ENCODE measurements around the gene COMMD7. TPM values are rescaled to one million over a fixed set of nuclear protein-coding genes. Genes with fewer than 3 reads are reported as not detected.

Gene COMMD7
- total RNA-seq, 1 donor: 61.2 TPM

- Histone ChIP-seq H3K79me2 (ENCODE audit: insufficient read depth, low read length) (no peaks in the 10 kb centered on the region), H3K27me3 (ENCODE audit: insufficient read depth, low read length) (no peaks in the 10 kb centered on the region), H3K36me3 (ENCODE audit: insufficient read depth, low read length) (no peaks in the 10 kb centered on the region), H3K9me3 (ENCODE audit: low read depth, low read length) (no peaks in the 10 kb centered on the region), H2AFZ (ENCODE audit: low read length) (no peak overlapping the region), H3K4me1 (ENCODE audit: insufficient read depth, low read length) (no peaks in the 10 kb centered on the region), H3K27ac (ENCODE audit: low read depth, low read length) (no peak overlapping the region), H4K20me1 (ENCODE audit: insufficient read depth, low read length) (no peaks in the 10 kb centered on the region), H3K4me2 (ENCODE audit: insufficient read depth, low read length) (no peak overlapping the region), H3K4me3 (ENCODE audit: insufficient read depth, low read length) (no peak overlapping the region)
- TF ChIP-seq, protein P1, sequence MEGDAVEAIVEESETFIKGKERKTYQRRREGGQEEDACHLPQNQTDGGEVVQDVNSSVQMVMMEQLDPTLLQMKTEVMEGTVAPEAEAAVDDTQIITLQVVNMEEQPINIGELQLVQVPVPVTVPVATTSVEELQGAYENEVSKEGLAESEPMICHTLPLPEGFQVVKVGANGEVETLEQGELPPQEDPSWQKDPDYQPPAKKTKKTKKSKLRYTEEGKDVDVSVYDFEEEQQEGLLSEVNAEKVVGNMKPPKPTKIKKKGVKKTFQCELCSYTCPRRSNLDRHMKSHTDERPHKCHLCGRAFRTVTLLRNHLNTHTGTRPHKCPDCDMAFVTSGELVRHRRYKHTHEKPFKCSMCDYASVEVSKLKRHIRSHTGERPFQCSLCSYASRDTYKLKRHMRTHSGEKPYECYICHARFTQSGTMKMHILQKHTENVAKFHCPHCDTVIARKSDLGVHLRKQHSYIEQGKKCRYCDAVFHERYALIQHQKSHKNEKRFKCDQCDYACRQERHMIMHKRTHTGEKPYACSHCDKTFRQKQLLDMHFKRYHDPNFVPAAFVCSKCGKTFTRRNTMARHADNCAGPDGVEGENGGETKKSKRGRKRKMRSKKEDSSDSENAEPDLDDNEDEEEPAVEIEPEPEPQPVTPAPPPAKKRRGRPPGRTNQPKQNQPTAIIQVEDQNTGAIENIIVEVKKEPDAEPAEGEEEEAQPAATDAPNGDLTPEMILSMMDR (IDR thresholded peaks at IDR 0.05; ENCODE audit: extremely low read depth, low read depth, low read length): no peak
- no peak for DNase-seq (ENCODE audit: insufficient read length, low spot score, missing footprints)
These were observed 82.6 kb downstream of the COMMD7 start for GRCh38 chr20:32660661-32661060.

- no peak overlapping the region for H2AFZ ChIP-seq (ENCODE audit: low read length)
- no peaks in the 10 kb centered on the region for H3K79me2 ChIP-seq (ENCODE audit: insufficient read depth, low read length)
- TF ChIP-seq, protein P1 (IDR thresholded peaks at IDR 0.05; ENCODE audit: extremely low read depth, low read depth, low read length): no peak
- no peaks in the 10 kb centered on the region for H3K9me3 ChIP-seq (ENCODE audit: low read depth, low read length)
- H3K27me3 ChIP-seq (ENCODE audit: insufficient read depth, low read length): peaks cover under 1% of the 10 kb centered on the region
- H3K4me3 ChIP-seq (ENCODE audit: insufficient read depth, low read length): no peak overlapping the region
- no peaks in the 10 kb centered on the region for H4K20me1 ChIP-seq (ENCODE audit: insufficient read depth, low read length)
- H3K4me1 ChIP-seq (ENCODE audit: insufficient read depth, low read length): no peaks in the 10 kb centered on the region
- no peak overlapping the region for H3K4me2 ChIP-seq (ENCODE audit: insufficient read depth, low read length)
- no peak overlapping the region for H3K27ac ChIP-seq (ENCODE audit: low read depth, low read length)
- no peaks in the 10 kb centered on the region for H3K36me3 ChIP-seq (ENCODE audit: insufficient read depth, low read length)
- no peak for DNase-seq (ENCODE audit: insufficient read length, low spot score, missing footprints)
These were observed 86.4 kb downstream of the COMMD7 start for GRCh38 chr20:32656827-32657226.

DNA sequence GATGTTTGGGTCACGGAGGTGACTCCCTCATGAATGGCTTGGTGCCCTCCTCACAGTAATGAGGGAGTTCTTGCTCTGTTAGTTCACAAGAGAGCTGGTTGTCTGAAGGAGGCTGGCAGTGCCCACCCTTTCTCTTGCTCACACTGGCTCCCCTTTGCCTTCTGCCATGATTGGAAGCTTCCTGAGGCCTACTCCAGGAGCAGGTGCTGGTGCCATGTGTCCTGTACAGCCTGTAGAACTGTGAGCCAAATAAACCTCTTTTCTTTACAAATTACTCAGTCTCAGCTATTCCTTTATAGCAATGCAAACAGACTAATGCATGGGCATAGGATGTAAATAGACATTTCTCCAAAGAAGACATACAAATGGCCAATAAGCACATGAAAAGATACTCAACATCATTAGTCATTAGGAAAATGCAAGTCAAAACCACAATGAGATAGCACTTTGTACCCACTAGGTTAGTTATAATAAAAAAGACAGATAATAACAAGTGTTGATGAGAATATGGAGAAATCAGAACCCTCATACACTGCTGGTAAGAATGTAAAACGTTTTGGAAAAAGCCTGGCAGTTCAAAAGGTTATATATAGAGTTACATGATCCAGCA lies 87.3 kb downstream of the COMMD7 start:
- no peak overlapping the region for H3K27ac ChIP-seq (ENCODE audit: low read depth, low read length)
- peak; percentile 56 for DNase-seq (ENCODE audit: insufficient read length, low spot score, missing footprints)
- H2AFZ ChIP-seq (ENCODE audit: low read length): no peak overlapping the region
- H4K20me1 ChIP-seq (ENCODE audit: insufficient read depth, low read length): no peaks in the 10 kb centered on the region
- no peaks in the 10 kb centered on the region for H3K36me3 ChIP-seq (ENCODE audit: insufficient read depth, low read length)
- no peak overlapping the region for H3K4me3 ChIP-seq (ENCODE audit: insufficient read depth, low read length)
- H3K9me3 ChIP-seq (ENCODE audit: low read depth, low read length): no peaks in the 10 kb centered on the region
- TF ChIP-seq, protein P1 (IDR thresholded peaks at IDR 0.05; ENCODE audit: extremely low read depth, low read depth, low read length): no peak
- peaks cover 5% of the 10 kb centered on the region for H3K27me3 ChIP-seq (ENCODE audit: insufficient read depth, low read length)
- no peaks in the 10 kb centered on the region for H3K4me1 ChIP-seq (ENCODE audit: insufficient read depth, low read length)
- no peaks in the 10 kb centered on the region for H3K79me2 ChIP-seq (ENCODE audit: insufficient read depth, low read length)
- no peak overlapping the region for H3K4me2 ChIP-seq (ENCODE audit: insufficient read depth, low read length)

- Histone ChIP-seq H3K79me2 (ENCODE audit: insufficient read depth, low read length) (no peaks in the 10 kb centered on the region), H3K4me2 (ENCODE audit: insufficient read depth, low read length) (no peak overlapping the region), H2AFZ (ENCODE audit: low read length) (no peak overlapping the region), H3K4me3 (ENCODE audit: insufficient read depth, low read length) (no peak overlapping the region), H3K36me3 (ENCODE audit: insufficient read depth, low read length) (no peaks in the 10 kb centered on the region), H3K27ac (ENCODE audit: low read depth, low read length) (no peak overlapping the region), H4K20me1 (ENCODE audit: insufficient read depth, low read length) (no peaks in the 10 kb centered on the region), H3K9me3 (ENCODE audit: low read depth, low read length) (no peaks in the 10 kb centered on the region), H3K27me3 (ENCODE audit: insufficient read depth, low read length) (peaks cover 5% of the 10 kb centered on the region), H3K4me1 (ENCODE audit: insufficient read depth, low read length) (no peaks in the 10 kb centered on the region)
- TF ChIP-seq, protein P1 (IDR thresholded peaks at IDR 0.05; ENCODE audit: extremely low read depth, low read depth, low read length): peak; percentile 96
- DNase-seq (ENCODE audit: insufficient read length, low spot score, missing footprints): peak; percentile 95
These were observed 90.3 kb downstream of the COMMD7 start for GRCh38 chr20:32652739-32653526.
